RWPE2 (cell line): ENCODE data around the gene FAM78A.

ENCODE experiments used
- ATAC-seq: fragments of 200-7000 bp; cut with Tn5 transposase; 3 replicates; pipeline ENCODE4 v1.9.1; 2021; ENCODE audit warnings: low read depth
- DNase-seq: peaks from one replicate; pipeline ENCODE4 v3.0.0-alpha.2; 2020; ENCODE audit warnings: low spot score
- H3K27ac ChIP-seq: fragments of 450-650 bp; 2 replicates; pipeline ENCODE4 v1.5.1; 2017; ENCODE audit warnings: mild to moderate bottlenecking; ENCODE audit not compliant: poor library complexity, severe bottlenecking
- H3K27me3 ChIP-seq: fragments of 250-450 bp; sonication (Bioruptor Pico); 2 replicates; pipeline ENCODE4 v1.5.1; 2021; ENCODE audit warnings: mild to moderate bottlenecking, moderate library complexity; ENCODE audit not compliant: insufficient read depth, poor library complexity, severe bottlenecking
- H3K36me3 ChIP-seq: fragments of 250-450 bp; sonication (Bioruptor Pico); 2 replicates; pipeline ENCODE4 v1.5.1; 2020; ENCODE audit warnings: low read depth, mild to moderate bottlenecking, moderate library complexity
- H3K4me1 ChIP-seq: fragments of 250-450 bp; sonication (Bioruptor Pico); 2 replicates; pipeline ENCODE4 v1.5.1; 2021; ENCODE audit warnings: mild to moderate bottlenecking, moderate library complexity; ENCODE audit not compliant: insufficient read depth, poor library complexity, severe bottlenecking
- H3K4me3 ChIP-seq: fragments of 250-450 bp; sonication (Bioruptor Pico); 2 replicates; pipeline ENCODE4 v1.5.1; 2021; ENCODE audit warnings: mild to moderate bottlenecking, moderate library complexity; ENCODE audit not compliant: severe bottlenecking
- H3K9me3 ChIP-seq: fragments of 250-450 bp; sonication (Bioruptor Pico); 2 replicates; pipeline ENCODE4 v1.5.1; 2021; ENCODE audit warnings: mild to moderate bottlenecking, moderate library complexity; ENCODE audit not compliant: severe bottlenecking
- TF ChIP-seq, protein P1 (sequence below): fragments of 450-650 bp; IDR thresholded peaks from one replicate; pipeline ENCODE4 v1.5.1; 2017; ENCODE audit warnings: mild to moderate bottlenecking, moderate library complexity; ENCODE audit not compliant: poor library complexity, severe bottlenecking

The FAM78A gene

DNA sequence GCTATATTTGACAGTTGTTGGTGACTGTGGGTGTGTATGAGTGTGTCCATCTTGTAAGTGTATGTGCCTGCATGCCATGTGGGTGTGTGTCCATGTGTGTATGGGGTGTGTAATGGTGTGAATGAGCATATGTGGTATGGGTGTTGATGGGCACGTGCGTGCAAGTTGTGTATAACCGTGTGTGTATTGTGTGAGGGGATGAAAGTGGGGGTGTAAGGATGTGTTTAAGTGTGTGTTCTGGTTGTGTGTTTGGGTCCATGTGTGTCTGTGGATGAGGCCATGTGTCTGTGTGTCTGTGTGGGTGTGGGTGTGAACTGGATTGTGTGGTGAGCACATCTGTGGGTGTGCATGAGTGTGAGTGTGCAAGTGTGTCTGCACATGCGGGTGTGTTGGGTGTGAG lies 5.9 kb upstream of the FAM78A start:
- H3K36me3 ChIP-seq: no peaks in the 10 kb centered on the region
- no peak for DNase-seq
- H3K4me3 ChIP-seq: no peak overlapping the region
- TF ChIP-seq, protein P1, sequence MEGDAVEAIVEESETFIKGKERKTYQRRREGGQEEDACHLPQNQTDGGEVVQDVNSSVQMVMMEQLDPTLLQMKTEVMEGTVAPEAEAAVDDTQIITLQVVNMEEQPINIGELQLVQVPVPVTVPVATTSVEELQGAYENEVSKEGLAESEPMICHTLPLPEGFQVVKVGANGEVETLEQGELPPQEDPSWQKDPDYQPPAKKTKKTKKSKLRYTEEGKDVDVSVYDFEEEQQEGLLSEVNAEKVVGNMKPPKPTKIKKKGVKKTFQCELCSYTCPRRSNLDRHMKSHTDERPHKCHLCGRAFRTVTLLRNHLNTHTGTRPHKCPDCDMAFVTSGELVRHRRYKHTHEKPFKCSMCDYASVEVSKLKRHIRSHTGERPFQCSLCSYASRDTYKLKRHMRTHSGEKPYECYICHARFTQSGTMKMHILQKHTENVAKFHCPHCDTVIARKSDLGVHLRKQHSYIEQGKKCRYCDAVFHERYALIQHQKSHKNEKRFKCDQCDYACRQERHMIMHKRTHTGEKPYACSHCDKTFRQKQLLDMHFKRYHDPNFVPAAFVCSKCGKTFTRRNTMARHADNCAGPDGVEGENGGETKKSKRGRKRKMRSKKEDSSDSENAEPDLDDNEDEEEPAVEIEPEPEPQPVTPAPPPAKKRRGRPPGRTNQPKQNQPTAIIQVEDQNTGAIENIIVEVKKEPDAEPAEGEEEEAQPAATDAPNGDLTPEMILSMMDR: no peak
- peaks cover 37% of the 10 kb centered on the region for H3K27me3 ChIP-seq
- H3K9me3 ChIP-seq: no peaks in the 10 kb centered on the region
- no peak overlapping the region for H3K27ac ChIP-seq
- ATAC-seq: no peak
- H3K4me1 ChIP-seq: no peaks in the 10 kb centered on the region

DNA sequence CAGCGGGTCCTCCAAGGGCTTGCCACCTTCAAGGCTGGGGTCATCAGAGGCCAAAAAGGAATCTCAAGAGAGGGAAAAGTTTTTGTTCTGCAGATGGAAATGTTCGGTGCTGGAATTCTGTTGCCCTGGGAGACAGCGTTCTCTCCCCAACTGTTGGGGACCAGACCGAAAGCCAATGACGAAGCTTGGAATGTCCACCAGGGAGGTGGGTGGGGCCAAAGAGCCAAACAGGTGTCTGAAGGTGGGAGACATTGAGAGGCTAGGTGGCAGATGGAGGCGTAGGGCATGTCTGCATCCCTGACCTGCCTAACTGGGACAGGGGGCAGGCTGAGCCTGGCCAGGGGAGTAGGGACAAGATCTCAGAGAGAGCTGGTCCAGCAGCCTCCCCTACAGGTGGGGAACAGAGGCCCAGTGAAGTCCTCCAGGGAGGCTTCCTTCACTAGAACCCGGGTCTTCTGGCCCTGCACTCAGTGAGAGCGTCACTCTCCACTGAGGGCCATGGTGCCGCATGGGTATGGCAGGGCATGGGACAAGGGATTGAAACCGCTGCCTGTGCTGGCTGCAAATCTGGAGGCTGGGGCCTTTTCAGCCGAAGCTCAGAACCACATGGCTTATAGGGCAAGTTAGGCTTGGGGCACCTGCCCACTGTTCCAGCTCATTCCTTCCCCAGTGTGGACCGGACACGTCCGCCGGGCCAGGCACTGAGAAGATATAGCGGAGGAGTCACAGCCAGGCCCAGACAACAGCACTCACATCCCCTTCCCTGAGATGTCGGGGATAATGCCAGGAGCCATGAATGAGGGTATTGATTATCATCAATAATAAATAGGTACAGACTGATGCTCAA lies 5.0 kb upstream of the FAM78A start:
- no peaks in the 10 kb centered on the region for H3K36me3 ChIP-seq
- no peaks in the 10 kb centered on the region for H3K4me1 ChIP-seq
- no peak for DNase-seq
- no peak for ATAC-seq
- H3K27ac ChIP-seq: no peak overlapping the region
- no peak overlapping the region for H3K4me3 ChIP-seq
- peaks cover 41% of the 10 kb centered on the region for H3K27me3 ChIP-seq
- H3K9me3 ChIP-seq: no peaks in the 10 kb centered on the region
- TF ChIP-seq, protein P1: no peak

DNA sequence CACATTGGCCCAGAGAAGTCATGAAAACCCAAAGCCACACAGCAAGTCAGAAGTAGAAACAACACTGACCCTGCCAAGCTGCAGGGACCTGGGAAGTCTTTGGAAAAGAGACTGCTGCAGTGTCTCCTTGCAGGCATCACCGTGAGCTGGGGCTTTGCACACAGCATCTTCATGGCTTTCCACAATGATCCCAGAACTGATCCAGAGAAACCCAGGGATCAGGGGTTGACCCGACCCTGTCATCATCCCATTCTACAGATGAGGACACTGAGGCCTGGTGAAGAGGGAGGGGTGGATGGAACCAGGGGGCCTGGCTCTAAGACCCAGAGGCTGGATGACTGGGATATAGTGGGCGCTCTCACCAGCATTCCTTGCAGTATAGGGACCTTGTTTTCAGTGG lies 4.3 kb upstream of the FAM78A start:
- TF ChIP-seq, protein P1: no peak
- no peak overlapping the region for H3K27ac ChIP-seq
- ATAC-seq (no peak), DNase-seq (no peak)
- H3K4me3 ChIP-seq: no peak overlapping the region
- peaks cover 47% of the 10 kb centered on the region for H3K27me3 ChIP-seq
- no peaks in the 10 kb centered on the region for H3K36me3 ChIP-seq
- H3K4me1 ChIP-seq: no peaks in the 10 kb centered on the region
- no peaks in the 10 kb centered on the region for H3K9me3 ChIP-seq

DNA sequence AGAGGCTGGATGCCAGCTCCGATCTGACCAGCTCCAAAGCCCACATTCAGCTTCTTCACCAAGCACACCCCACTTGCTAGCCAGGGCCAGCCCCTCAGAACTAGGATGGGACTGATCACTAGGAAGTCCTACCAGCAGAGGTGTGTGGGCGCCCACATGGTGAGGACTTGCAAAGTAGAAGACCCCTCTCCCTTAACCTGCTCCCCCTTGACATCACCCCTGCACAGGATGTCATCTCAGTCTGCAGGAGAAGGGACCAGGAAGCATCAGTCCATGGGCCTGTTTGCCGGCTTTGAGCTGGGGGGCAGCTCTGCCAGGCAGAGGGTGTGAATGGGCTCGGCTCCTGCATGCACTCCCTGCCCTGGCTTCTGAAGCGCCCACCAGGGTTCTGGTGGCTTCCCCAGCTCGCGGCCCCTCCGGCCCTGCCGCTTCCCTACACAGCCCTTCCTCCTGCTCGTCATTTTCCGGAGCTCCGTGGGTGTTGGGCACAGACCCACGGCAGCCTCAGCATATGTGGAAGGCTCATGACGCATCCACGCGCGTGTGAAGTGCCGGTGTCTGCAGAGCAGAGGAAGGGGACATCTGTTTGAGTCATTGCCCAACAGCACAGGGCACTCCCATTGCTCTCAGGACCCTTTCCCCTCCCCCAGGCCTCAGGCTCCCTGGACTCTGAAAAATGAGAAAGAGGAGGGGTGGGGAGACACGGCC lies 3.7 kb upstream of the FAM78A start:
- peaks cover 49% of the 10 kb centered on the region for H3K27me3 ChIP-seq
- H3K4me3 ChIP-seq: no peak overlapping the region
- ATAC-seq (no peak), DNase-seq (no peak)
- H3K4me1 ChIP-seq: no peaks in the 10 kb centered on the region
- H3K9me3 ChIP-seq: no peaks in the 10 kb centered on the region
- H3K36me3 ChIP-seq: no peaks in the 10 kb centered on the region
- TF ChIP-seq, protein P1: no peak
- H3K27ac ChIP-seq: no peak overlapping the region
